Middle frontal gyrus (tissue), 1 donor: ENCODE results near the gene ENGASE.
"Not testable (repeated sequence)": the region's sequence is repeated elsewhere in the genome, so short reads cannot be mapped to it uniquely, and the experiment has no call there.

Source experiments
- DNase-seq: peaks from one replicate; pipeline ENCODE4 v3.0.0-alpha.2; 2015; ENCODE audit warnings: low spot score; ENCODE audit errors: extremely low spot score

ENGASE gene

GRCh38 chr17:79074649-79075445 is at the start of gene ENGASE:
ENGASE (plus strand) TSS chr17:79074824; CDS start chr17:79074945, 121 bp downstream.
- peak; percentile 91 for DNase-seq

GRCh38 chr17:79024901-79025737 is 49.5 kb upstream of the ENGASE start:
- DNase-seq, result no peak

- DNase-seq, result no peak
Measured at GRCh38 chr17:79026376-79027273, 48.0 kb upstream of the ENGASE start.

- no peak for DNase-seq
Measured at GRCh38 chr17:79027274-79027924, 47.2 kb upstream of the ENGASE start.

GRCh38 chr17:79027925-79028491 is 46.6 kb upstream of the ENGASE start:
- no peak for DNase-seq

GRCh38 chr17:79028496-79029326 is 45.9 kb upstream of the ENGASE start:
- DNase-seq, result no peak

GRCh38 chr17:79029327-79030009 is 45.2 kb upstream of the ENGASE start:
- DNase-seq, result no peak

- DNase-seq, result not testable (repeated sequence)
Measured at GRCh38 chr17:79030636-79031035, 44.0 kb upstream of the ENGASE start.

- DNase-seq, result no peak
Measured at GRCh38 chr17:79031996-79032875, 42.4 kb upstream of the ENGASE start.

- DNase-seq, result no peak
Measured at GRCh38 chr17:79033046-79033616, 41.5 kb upstream of the ENGASE start.

- peak; percentile 37 for DNase-seq
Measured at GRCh38 chr17:79033741-79034501, 40.7 kb upstream of the ENGASE start.

- DNase-seq, result no peak
Measured at GRCh38 chr17:79034931-79035485, 39.6 kb upstream of the ENGASE start.

- no peak for DNase-seq
Measured at GRCh38 chr17:79035686-79036085, 38.9 kb upstream of the ENGASE start.

GRCh38 chr17:79036181-79036580 is 38.4 kb upstream of the ENGASE start:
- no peak for DNase-seq

GRCh38 chr17:79036596-79036995 is 38.0 kb upstream of the ENGASE start:
- DNase-seq, result no peak

GRCh38 chr17:79038545-79039135 is 36.0 kb upstream of the ENGASE start:
- no peak for DNase-seq
